PFSK-1 (cell line): Measurements from ENCODE around the gene TMEM59L.

ENCODE experiments used
- POLR2AphosphoS5 ChIP-seq: IDR thresholded peaks from 2 replicates; pipeline ENCODE4 v1.6.1; 2012; ENCODE audit warnings: low read depth, mild to moderate bottlenecking, control low read depth, low read length, moderate library complexity
- REST ChIP-seq, 2 experiments: IDR thresholded peaks; 2 replicates each; pipeline versions ENCODE4 v1.6.1 to v1.8.0; 2011 to 2012; ENCODE audit warnings: low read depth in 2 of 2, low read length in 2 of 2, control low read depth in 1 of 2, inconsistent platforms in 1 of 2, mild to moderate bottlenecking in 1 of 2, moderate library complexity in 1 of 2; ENCODE audit not compliant: insufficient read depth in 1 of 2
- SIN3A ChIP-seq: IDR thresholded peaks from 2 replicates; pipeline ENCODE4 v1.6.1; 2012; ENCODE audit warnings: mild to moderate bottlenecking, low read length, moderate library complexity, borderline replicate concordance; ENCODE audit not compliant: insufficient read depth
- TAF1 ChIP-seq: IDR thresholded peaks from 2 replicates; pipeline ENCODE4 v1.6.1; 2012; ENCODE audit warnings: low read length, control low read depth, borderline replicate concordance; ENCODE audit not compliant: insufficient read depth

GRCh38 chr19:18618236-18618635, 5.6 kb downstream of the TMEM59L start:
- no peak for TF ChIP-seq REST (IDR thresholded peaks at IDR 0.05; ENCODE audit: insufficient read depth in 1 of 2, low read depth in 2 of 2, low read length in 2 of 2)
- no peak for TF ChIP-seq POLR2AphosphoS5
- TF ChIP-seq TAF1: no peak
- no peak for TF ChIP-seq SIN3A
